ENCODE measurements around the gene SOX8.

DNA sequence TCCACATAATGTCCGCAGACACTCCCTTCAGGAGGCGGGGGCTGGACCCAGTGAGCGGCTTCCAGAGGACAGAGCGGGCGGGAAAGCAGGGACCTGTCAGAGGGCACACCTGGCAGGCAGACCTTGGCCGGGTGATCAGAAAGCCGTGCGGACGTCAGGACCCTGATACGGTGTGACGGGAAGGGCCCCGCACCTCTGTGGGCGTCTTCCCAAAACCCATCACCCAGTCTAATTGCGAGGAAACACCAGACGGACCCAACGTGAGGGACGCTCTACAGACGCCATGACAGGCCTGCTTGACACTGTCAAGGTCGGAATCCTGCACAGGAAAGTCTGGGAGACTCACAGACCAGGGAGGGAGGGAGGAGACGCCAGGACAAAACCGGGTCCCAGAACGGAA is 19.2 kb upstream of the SOX8 start:
- no peak for TF ChIP-seq RAD21 (conservative IDR thresholded peaks at IDR 0.05)
- TF ChIP-seq, protein P1, sequence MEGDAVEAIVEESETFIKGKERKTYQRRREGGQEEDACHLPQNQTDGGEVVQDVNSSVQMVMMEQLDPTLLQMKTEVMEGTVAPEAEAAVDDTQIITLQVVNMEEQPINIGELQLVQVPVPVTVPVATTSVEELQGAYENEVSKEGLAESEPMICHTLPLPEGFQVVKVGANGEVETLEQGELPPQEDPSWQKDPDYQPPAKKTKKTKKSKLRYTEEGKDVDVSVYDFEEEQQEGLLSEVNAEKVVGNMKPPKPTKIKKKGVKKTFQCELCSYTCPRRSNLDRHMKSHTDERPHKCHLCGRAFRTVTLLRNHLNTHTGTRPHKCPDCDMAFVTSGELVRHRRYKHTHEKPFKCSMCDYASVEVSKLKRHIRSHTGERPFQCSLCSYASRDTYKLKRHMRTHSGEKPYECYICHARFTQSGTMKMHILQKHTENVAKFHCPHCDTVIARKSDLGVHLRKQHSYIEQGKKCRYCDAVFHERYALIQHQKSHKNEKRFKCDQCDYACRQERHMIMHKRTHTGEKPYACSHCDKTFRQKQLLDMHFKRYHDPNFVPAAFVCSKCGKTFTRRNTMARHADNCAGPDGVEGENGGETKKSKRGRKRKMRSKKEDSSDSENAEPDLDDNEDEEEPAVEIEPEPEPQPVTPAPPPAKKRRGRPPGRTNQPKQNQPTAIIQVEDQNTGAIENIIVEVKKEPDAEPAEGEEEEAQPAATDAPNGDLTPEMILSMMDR (IDR thresholded peaks at IDR 0.05; ENCODE audit: poor library complexity, severe bottlenecking): no peak
- TF ChIP-seq POLR2AphosphoS5 (IDR thresholded peaks at IDR 0.05): no peak
- TF ChIP-seq SMC3 (conservative IDR thresholded peaks at IDR 0.05; ENCODE audit: poor library complexity): no peak
- TF ChIP-seq EZH2 (IDR thresholded peaks at IDR 0.05; ENCODE audit: borderline replicate concordance, insufficient read depth, low read length, poor library complexity, severe bottlenecking): no peak
- TF ChIP-seq TAF1 (IDR thresholded peaks at IDR 0.05; ENCODE audit: low read depth): no peak
- no peak for TF ChIP-seq REST (IDR thresholded peaks at IDR 0.05; ENCODE audit: borderline replicate concordance)

Data from neural cell (in vitro differentiated cells).